Endothelial cell of umbilical vein (primary cell): Measurements from ENCODE around the gene SCO2.
"Not testable (repeated sequence)": the region's sequence is repeated elsewhere in the genome, so short reads cannot be mapped to it uniquely, and the experiment has no call there.

Source experiments
- EZH2 ChIP-seq: IDR thresholded peaks from 2 replicates; pipeline ENCODE4 v1.6.1; 2012; ENCODE audit warnings: borderline replicate concordance, low read depth, mild to moderate bottlenecking, moderate library complexity, low read length, inconsistent platforms; ENCODE audit not compliant: severe bottlenecking
- JUN ChIP-seq: IDR thresholded peaks from 2 replicates; pipeline ENCODE4 v1.6.1; 2011; ENCODE audit warnings: borderline replicate concordance, low read depth; ENCODE audit not compliant: insufficient read length, insufficient read depth
- TF ChIP-seq, protein P1 (sequence below), 2 donors: IDR thresholded peaks; 1 replicate in 1 of 2; 2 replicates in 1 of 2; pipeline ENCODE4 v1.5.1; 2011; ENCODE audit warnings: low read length in 2 of 2, mild to moderate bottlenecking in 2 of 2, moderate library complexity in 2 of 2, control low read depth in 1 of 2, inconsistent platforms in 1 of 2, low read depth in 1 of 2; ENCODE audit not compliant: insufficient read depth in 1 of 2; ENCODE audit errors: extremely low read depth in 1 of 2

DNA sequence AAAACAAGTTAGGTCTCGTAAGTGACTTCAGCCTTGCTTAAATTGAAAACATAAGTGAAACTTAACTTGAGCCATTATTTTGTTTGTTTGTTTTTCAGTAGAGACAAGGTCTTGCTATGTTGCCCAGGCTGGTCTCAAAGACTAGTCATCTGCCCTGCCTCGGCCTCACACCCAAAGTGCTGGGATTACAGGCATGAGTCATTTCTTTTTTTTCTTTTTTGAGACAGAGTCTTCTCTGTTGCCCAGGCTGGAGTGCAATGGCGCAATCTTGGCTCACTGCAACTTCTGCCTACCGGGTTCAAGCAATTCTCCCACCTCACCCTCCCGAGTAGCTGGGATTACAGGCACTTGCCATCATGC, 16.2 kb upstream of the SCO2 start:
- TF ChIP-seq, protein P1, sequence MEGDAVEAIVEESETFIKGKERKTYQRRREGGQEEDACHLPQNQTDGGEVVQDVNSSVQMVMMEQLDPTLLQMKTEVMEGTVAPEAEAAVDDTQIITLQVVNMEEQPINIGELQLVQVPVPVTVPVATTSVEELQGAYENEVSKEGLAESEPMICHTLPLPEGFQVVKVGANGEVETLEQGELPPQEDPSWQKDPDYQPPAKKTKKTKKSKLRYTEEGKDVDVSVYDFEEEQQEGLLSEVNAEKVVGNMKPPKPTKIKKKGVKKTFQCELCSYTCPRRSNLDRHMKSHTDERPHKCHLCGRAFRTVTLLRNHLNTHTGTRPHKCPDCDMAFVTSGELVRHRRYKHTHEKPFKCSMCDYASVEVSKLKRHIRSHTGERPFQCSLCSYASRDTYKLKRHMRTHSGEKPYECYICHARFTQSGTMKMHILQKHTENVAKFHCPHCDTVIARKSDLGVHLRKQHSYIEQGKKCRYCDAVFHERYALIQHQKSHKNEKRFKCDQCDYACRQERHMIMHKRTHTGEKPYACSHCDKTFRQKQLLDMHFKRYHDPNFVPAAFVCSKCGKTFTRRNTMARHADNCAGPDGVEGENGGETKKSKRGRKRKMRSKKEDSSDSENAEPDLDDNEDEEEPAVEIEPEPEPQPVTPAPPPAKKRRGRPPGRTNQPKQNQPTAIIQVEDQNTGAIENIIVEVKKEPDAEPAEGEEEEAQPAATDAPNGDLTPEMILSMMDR (IDR thresholded peaks at IDR 0.05; ENCODE audit: extremely low read depth in 1 of 2, insufficient read depth in 1 of 2, low read depth in 1 of 2, low read length in 2 of 2): not testable (repeated sequence)
- TF ChIP-seq EZH2, JUN: not testable (repeated sequence)
